Daoy (cell line): ENCODE measurements around the gene ORAI2. TPM values are rescaled to one million over a fixed set of nuclear protein-coding genes. Genes with fewer than 3 reads are reported as not detected.
"Not testable (repeated sequence)": the region's sequence is repeated elsewhere in the genome, so short reads cannot be mapped to it uniquely, and the experiment has no call there.

Experiments
- DNase-seq: peaks from one replicate; pipeline ENCODE4 v3.0.0-alpha.2; 2015; ENCODE audit warnings: low read depth
- total RNA-seq: library from RNA; depleted of rRNA; stranded (reverse); fragments of >200 nt; shearing (Covaris generic); gene quantifications from 2 replicates; pipeline ENCODE4 v1.2.3, GENCODE V29; 2014; rRNA removed

ORAI2 gene
- total RNA-seq, result 42.8 and 59.5 TPM in 2 replicates

- DNase-seq, result peak; percentile 92
Measured at GRCh38 chr7:102433219-102434038, at the start of gene ORAI2. Gene ORAI2, plus strand, starts transcription at chr7:102433575. Its CDS starts 5,382 bp downstream, at chr7:102438957.

- no peak for DNase-seq
Measured at GRCh38 chr7:102387064-102387463, 46.3 kb upstream of the ORAI2 start.

DNA sequence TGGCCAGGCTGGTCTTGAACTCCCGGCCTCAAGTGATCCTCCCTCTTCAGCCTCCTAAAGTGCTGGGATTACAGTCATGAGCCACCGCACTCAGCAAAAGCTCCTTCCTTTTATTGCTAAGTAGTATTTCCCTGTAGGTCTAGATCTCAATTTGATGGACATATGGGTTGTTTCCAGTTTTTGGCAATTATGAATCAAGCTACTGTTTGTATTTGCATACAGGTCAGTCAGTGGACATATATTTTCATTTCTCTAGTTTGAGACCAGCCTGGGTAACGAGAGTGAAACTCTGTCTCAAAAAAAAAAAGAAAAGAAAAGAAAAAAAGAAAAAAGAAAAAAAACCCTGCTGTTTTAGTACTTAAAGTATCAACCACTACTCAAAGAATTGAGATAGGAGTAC is 43.6 kb upstream of the ORAI2 start:
- no peak for DNase-seq

- peak; percentile 89 for DNase-seq
Measured at GRCh38 chr7:102390697-102391484, 42.5 kb upstream of the ORAI2 start.

GRCh38 chr7:102392330-102392729 is 41.0 kb upstream of the ORAI2 start:
- no peak for DNase-seq

GRCh38 chr7:102393467-102393866 is 39.9 kb upstream of the ORAI2 start:
- DNase-seq, result no peak

DNA sequence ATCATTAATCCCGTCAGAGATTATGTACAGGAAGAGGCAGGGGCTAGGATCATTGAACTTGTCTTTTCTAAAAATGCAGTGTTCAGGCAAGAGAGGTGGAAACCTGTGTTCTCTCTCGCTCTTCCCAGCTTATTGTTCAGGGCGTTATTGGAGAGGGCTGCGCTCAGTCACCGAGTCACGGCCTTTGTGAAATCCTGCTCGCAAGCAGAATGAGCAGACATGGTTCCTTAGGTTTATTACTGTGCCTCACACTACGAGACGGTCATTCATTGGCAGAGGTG is 37.8 kb upstream of the ORAI2 start:
- no peak for DNase-seq

- peak; percentile 97 for DNase-seq
Measured at GRCh38 chr7:102395873-102396709, 37.3 kb upstream of the ORAI2 start, which contains the start of gene PRKRIP1. Gene PRKRIP1, plus strand, starts transcription at chr7:102396363. Its CDS starts 49 bp downstream, at chr7:102396412.

DNA sequence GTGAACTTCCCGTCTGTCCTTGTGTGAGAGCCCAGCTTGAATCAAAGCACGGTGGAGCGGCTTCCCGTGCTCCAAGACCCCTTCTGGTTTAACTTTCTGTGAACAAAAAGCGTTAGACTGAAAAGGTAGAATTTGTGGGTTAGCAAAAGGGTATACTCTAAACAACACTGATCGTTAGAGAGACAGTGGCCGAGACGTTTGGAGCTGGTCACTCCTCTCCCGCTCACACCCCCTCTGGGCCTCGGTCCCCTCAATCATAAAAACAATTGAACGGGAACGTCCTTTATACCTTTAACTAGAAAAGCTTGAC is 36.7 kb upstream of the ORAI2 start:
- no peak for DNase-seq

- no peak for DNase-seq
Measured at GRCh38 chr7:102398543-102398942, 34.8 kb upstream of the ORAI2 start.

DNA sequence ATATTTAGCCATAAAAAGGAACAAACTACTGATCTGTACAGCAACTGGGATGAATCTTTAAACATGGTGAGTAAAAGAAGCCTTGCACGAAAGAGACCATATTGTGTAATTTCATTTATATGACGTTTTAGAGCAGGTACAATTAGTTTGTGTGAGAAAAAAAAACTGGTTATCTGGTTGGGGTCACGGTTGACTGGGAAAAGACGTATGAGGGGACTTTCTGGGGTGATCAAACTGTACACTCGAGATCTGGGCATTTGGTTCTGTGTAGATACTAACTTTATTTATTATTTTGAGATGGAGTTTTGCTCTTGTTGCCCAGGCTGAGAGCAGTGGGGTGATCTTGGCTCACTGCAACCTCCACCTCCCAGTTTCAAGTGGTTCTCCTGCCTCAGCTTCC is 33.0 kb upstream of the ORAI2 start:
- no peak for DNase-seq

DNA sequence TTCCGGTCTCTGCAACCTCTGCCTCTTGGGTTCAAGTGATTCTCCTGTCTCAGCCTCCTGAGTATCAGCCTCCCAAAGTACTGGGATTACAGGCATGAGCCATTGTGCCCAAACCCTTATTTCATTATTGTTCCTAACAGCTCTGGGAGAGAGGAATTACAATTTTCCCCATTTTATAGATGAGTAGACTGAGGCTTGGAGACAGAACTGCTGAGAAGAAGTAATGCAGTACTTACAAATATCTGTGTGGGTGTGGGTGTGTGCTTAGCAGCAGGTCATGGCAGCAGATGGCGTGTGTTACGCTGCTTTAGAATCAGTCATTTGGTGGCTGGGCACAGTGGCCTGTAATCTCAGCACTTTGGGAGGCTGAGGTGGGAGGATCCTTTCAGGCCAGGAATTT is 29.8 kb upstream of the ORAI2 start:
- no peak for DNase-seq

GRCh38 chr7:102404005-102404861 is 29.1 kb upstream of the ORAI2 start:
- peak; percentile 55 for DNase-seq

DNA sequence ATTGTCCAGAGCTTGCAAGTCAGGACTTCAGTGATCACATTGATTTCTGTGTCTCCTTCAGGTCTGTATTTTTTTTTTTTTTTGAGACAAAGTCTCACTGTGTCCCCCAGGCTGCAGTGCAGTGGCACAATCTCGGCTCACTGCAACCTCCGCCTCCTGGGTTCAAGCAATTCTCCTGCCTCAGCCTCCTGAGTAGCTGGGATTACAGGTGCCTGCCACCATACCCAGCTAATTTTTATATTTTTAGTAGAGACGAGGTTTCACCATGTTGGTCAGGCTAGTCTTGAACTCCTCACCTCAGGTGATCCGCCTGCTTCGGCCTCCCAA is 28.6 kb upstream of the ORAI2 start:
- not testable (repeated sequence) for DNase-seq

- no peak for DNase-seq
Measured at GRCh38 chr7:102407910-102408309, 25.5 kb upstream of the ORAI2 start.

DNA sequence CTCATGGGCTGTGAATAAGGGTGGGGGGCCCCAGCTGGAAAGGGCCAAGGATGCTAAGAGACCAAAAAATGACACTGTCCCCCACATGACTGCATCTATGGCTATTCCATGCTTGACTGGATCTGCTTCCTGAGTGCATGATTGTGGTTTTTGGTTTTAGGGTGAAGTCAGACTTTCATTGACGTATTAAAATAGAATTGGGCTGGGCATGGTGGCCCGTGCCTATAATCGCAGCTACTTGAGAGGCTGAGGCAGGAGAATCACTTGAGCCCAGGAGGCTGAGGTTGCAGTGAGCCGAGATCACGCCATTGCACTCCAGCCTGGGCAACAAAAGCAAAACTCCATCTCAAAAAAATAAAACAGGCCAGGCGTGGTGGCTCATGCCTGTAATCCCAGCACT is 24.8 kb upstream of the ORAI2 start:
- DNase-seq, result not testable (repeated sequence)

GRCh38 chr7:102409340-102409739 is 24.0 kb upstream of the ORAI2 start:
- no peak for DNase-seq

DNA sequence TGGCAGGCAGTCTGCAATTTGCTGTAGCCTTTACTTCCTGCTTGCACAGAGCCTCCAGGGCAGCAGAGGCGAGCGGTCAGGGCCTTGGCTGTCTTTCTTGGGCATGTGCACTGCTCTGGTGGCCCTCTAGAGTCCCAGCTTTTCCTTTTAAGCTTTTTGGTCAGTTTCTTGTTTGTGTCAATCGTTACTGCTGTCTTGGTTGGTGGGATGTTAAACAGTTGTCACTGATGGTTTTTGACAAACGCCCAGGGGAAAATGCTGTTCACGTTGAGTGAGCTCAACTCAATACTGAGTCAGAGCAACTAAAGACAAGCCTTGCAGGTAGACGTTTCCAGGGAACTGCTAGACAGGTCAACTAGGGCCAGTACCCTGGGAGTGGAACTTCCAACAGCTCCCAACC is 23.3 kb upstream of the ORAI2 start:
- no peak for DNase-seq

GRCh38 chr7:102410918-102411317 is 22.5 kb upstream of the ORAI2 start:
- no peak for DNase-seq

DNA sequence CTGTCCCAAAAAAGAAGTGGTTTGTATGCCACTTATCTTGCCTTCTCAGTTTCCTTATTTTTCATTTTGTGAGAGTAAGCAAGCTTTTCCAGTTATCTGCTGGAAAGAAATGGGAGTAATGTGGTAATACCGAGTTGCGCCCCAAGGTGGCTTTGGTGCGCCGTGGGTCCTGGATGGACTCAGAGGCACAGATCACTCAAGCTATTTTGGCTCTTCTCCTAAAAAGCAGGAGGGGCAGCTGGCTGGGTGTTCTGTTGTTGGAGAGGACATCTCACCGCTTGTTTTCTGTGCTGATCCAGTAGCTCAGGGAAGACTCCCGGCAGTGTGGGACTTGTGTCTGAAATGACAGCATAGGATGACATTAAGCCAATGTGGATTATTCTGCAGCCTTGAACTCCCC is 20.8 kb upstream of the ORAI2 start:
- DNase-seq, result peak; percentile 35

DNA sequence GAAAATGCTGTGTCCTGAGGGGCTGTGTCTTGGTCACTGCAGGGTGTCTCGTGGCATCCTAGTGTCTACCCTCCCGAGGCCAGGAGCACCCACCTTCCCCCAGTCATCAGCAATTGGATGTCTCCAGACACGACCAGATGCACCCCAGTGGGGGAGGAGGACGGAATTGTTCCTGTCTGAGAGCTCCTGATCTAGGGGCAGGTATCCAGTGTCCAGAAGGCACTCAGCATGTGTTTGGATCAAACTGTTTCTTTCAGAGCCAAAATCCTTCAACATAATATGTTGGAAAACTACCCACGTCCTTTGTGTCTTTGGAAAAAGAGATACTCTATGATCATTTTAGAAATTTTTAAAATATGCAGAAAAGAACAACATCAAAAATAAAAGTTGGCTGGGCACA is 20.3 kb upstream of the ORAI2 start:
- DNase-seq, result no peak

- DNase-seq, result no peak
Measured at GRCh38 chr7:102413611-102414010, 19.8 kb upstream of the ORAI2 start.
